K562 (cell line): ENCODE data around the gene SCLY. TPM values are rescaled to one million over a fixed set of nuclear protein-coding genes. Genes with fewer than 3 reads are reported as not detected.

Source experiments
- ARID1B ChIP-seq: fragments of 450-650 bp; IDR thresholded peaks from 2 replicates; pipeline ENCODE4 v1.6.1; 2016; ENCODE audit warnings: antibody characterized with exemption, mild to moderate bottlenecking, inconsistent platforms
- ARNT ChIP-seq, 2 experiments: fragments of 450-650 bp; IDR thresholded peaks; 2 replicates each; pipeline ENCODE4 v1.6.1; 2016; ENCODE audit warnings: mild to moderate bottlenecking in 1 of 2
- BRD4 ChIP-seq: fragments of 200-600 bp; sonication (generic); IDR thresholded peaks from 2 replicates; pipeline ENCODE4 v1.6.1; 2017; ENCODE audit warnings: inconsistent platforms
- C11orf30 ChIP-seq: fragments of 450-650 bp; IDR thresholded peaks from 2 replicates; pipeline ENCODE4 v1.6.1; 2016; ENCODE audit warnings: low read depth, mild to moderate bottlenecking
- CBX3 ChIP-seq, 2 experiments: IDR thresholded peaks; 1 replicate in 1 of 2; 2 replicates in 1 of 2; pipeline ENCODE4 v1.6.1; 2012; ENCODE audit warnings: inconsistent platforms in 2 of 2, low read length in 2 of 2, borderline replicate concordance in 1 of 2, control low read depth in 1 of 2
- DPF2 ChIP-seq: fragments of 450-650 bp; IDR thresholded peaks from 2 replicates; pipeline ENCODE4 v1.6.1; 2016
- E2F3 ChIP-seq: fragments of 250-450 bp; sonication (Bioruptor Pico); IDR thresholded peaks from 2 replicates; pipeline ENCODE4 v1.4.0; 2020; ENCODE audit warnings: mild to moderate bottlenecking
- HDAC1 ChIP-seq, 2 experiments: fragments of 450-650 bp; IDR thresholded peaks; 2 replicates each; pipeline ENCODE4 v1.6.1; 2016 to 2017; ENCODE audit warnings: inconsistent platforms in 1 of 2, mild to moderate bottlenecking in 1 of 2, moderate library complexity in 1 of 2
- HDAC6 ChIP-seq: IDR thresholded peaks from 2 replicates; pipeline ENCODE4 v1.6.1; 2012; ENCODE audit warnings: low read depth, mild to moderate bottlenecking, control low read depth, inconsistent platforms, low read length, moderate library complexity
- JUND ChIP-seq, 2 experiments: IDR thresholded peaks; 2 replicates in 1 of 2; 3 replicates in 1 of 2; pipeline ENCODE4 v1.6.1; 2011; ENCODE audit warnings: borderline replicate concordance in 2 of 2, low read depth in 2 of 2, low read length in 2 of 2, improper control_type of control experiment in 1 of 2, missing biosample characterization in 1 of 2, missing genetic modification characterization in 1 of 2, missing genetic modification reagents in 1 of 2
- MXI1 ChIP-seq: IDR thresholded peaks from 2 replicates; pipeline ENCODE4 v1.6.1; 2011; ENCODE audit warnings: low read depth, mild to moderate bottlenecking, improper control_type of control experiment, low read length
- PHF20 ChIP-seq: fragments of 450-650 bp; IDR thresholded peaks from 2 replicates; pipeline ENCODE4 v1.6.1; 2018; ENCODE audit not compliant: partially characterized antibody
- SMARCA4 ChIP-seq: fragments of 450-650 bp; IDR thresholded peaks from 2 replicates; pipeline ENCODE4 v1.6.1; 2016
- SMARCA5 ChIP-seq: fragments of 450-650 bp; IDR thresholded peaks from 2 replicates; pipeline ENCODE4 v1.6.1; 2016
- ZNF316 ChIP-seq: fragments of 450-650 bp; IDR thresholded peaks from 2 replicates; pipeline ENCODE4 v1.6.1; 2016
- ZNF668 ChIP-seq: fragments of 250-450 bp; sonication (Bioruptor Pico); IDR thresholded peaks from 2 replicates; pipeline ENCODE4 v1.8.0; 2022; ENCODE audit warnings: mild to moderate bottlenecking, inconsistent platforms
- polyA plus RNA-seq, 8 experiments: library from polyadenylated mRNA; depleted of rRNA in 4 of 8; stranded (reverse) in 5 of 8; unstranded in 3 of 8; fragments of >200 nt; fragmentation: Nextera tagmentation in 2 of 8; fragmentation: Illumina TruSeq in 1 of 8; extraction: Ambion mirVana in 2 of 8; extraction: Trizol in 1 of 8; gene quantifications; 2 replicates each; pipeline versions ENCODE4 v1.2.1 to v1.2.3, GENCODE V29; 2011 to 2014; ENCODE audit warnings: inconsistent platforms in 1 of 8, missing spikeins in 1 of 8
- total RNA-seq, 7 experiments: library from RNA; depleted of rRNA in 6 of 7; stranded (reverse); fragments of >200 nt in 6 of 7; fragmentation: Illumina TruSeq in 2 of 7; extraction: Trizol in 2 of 7; gene quantifications; 2 replicates each; pipeline versions ENCODE4 v1.2.1 to v1.2.3, GENCODE V29; 2011 to 2021; ENCODE audit warnings: low replicate concordance in 1 of 7
- TF ChIP-seq, protein P1 (sequence below): fragments of 200-800 bp; sonication (Bioruptor generic); IDR thresholded peaks from 2 replicates; pipeline ENCODE4 v1.6.1; 2016; ENCODE audit warnings: missing genetic modification characterization, missing compliant biosample characterization
- TF ChIP-seq, protein P2 (sequence below), 2 experiments: fragments of 450-650 bp in 1 of 2; sonication (generic) in 1 of 2; formaldehyde crosslinking; conservative IDR thresholded peaks; 2 replicates each; pipeline versions ENCODE4 v1.4.0 to v1.8.1; 2020 to 2022; ENCODE audit warnings: mild to moderate bottlenecking in 1 of 2, missing genetic modification reagents in 1 of 2

Gene SCLY
- total and polyA plus RNA-seq, 9 of the 15 experiments (the other 6 are each of a cell fraction or from before 2014, with no cell fraction given), result 2.6 to 32.2 (median 21.1) TPM

DNA sequence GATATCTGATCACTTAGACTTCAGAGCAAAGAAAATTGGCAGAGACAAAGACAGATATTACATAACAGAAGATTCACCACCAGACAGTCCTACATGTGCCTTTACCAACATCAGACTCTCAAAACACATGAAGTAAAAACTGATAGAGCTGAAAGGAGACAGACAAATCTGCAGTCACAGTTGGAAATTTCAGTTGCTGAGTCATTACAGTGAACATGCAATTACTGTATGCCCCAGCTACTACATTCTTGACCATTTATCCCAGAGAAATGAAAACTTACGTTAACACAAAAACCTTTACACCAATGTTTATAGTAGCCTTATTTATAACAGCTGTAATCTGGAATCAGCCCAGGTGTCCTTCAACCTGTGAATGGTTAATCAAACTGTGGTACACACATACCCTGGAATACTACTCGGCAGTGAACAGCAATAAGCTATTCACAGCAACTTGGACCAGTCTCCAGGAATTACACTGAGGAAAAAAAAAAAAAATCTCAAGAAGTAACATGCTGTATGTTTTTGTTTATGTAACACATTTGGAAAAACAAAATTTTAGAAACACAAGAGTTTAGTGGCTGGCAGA lies 7.5 kb upstream of the SCLY start (continued):
- TF ChIP-seq, protein P1, sequence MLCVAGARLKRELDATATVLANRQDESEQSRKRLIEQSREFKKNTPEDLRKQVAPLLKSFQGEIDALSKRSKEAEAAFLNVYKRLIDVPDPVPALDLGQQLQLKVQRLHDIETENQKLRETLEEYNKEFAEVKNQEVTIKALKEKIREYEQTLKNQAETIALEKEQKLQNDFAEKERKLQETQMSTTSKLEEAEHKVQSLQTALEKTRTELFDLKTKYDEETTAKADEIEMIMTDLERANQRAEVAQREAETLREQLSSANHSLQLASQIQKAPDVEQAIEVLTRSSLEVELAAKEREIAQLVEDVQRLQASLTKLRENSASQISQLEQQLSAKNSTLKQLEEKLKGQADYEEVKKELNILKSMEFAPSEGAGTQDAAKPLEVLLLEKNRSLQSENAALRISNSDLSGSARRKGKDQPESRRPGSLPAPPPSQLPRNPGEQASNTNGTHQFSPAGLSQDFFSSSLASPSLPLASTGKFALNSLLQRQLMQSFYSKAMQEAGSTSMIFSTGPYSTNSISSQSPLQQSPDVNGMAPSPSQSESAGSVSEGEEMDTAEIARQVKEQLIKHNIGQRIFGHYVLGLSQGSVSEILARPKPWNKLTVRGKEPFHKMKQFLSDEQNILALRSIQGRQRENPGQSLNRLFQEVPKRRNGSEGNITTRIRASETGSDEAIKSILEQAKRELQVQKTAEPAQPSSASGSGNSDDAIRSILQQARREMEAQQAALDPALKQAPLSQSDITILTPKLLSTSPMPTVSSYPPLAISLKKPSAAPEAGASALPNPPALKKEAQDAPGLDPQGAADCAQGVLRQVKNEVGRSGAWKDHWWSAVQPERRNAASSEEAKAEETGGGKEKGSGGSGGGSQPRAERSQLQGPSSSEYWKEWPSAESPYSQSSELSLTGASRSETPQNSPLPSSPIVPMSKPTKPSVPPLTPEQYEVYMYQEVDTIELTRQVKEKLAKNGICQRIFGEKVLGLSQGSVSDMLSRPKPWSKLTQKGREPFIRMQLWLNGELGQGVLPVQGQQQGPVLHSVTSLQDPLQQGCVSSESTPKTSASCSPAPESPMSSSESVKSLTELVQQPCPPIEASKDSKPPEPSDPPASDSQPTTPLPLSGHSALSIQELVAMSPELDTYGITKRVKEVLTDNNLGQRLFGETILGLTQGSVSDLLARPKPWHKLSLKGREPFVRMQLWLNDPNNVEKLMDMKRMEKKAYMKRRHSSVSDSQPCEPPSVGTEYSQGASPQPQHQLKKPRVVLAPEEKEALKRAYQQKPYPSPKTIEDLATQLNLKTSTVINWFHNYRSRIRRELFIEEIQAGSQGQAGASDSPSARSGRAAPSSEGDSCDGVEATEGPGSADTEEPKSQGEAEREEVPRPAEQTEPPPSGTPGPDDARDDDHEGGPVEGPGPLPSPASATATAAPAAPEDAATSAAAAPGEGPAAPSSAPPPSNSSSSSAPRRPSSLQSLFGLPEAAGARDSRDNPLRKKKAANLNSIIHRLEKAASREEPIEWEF (CRISPR knock-in tag), result no peak
- TF ChIP-seq HDAC6 (no peak), DPF2 (peak; percentile 65; the same call in 1 of the 2 replicates), HDAC1 (IDR thresholded peaks at IDR 0.05) (no peak), PHF20 (no peak), ZNF316 (peak; percentile 95), CBX3 (IDR thresholded peaks at IDR 0.05; ENCODE audit: borderline replicate concordance in 1 of 2, low read length in 2 of 2) (peak in 1 of 2 experiments; percentile 52; a peak in 1 of 3 replicates), C11orf30 (peak; percentile 85), SMARCA4 (no peak), BRD4 (no peak), ZNF668 (CRISPR knock-in tag) (no peak), ARNT (IDR thresholded peaks at IDR 0.05) (0 out of 4 replicates have a peak, but pooled peaks of 1 of the 2 experiments have one; percentile 35), SMARCA5 (0 out of 2 replicates have a peak, but pooled peaks have one; percentile 41), E2F3 (no peak), ARID1B (peak; percentile 25; the same call in 1 of the 2 replicates), MXI1 (no peak), JUND (IDR thresholded peaks at IDR 0.05; ENCODE audit: borderline replicate concordance, low read depth, low read length) (0 out of 2 replicates have a peak, but pooled peaks have one; percentile 5), JUND (tag; IDR thresholded peaks at IDR 0.05; ENCODE audit: borderline replicate concordance, low read depth, low read length) (peak; percentile 43; the same call in 1 of the 3 replicates)
- TF ChIP-seq, protein P2, sequence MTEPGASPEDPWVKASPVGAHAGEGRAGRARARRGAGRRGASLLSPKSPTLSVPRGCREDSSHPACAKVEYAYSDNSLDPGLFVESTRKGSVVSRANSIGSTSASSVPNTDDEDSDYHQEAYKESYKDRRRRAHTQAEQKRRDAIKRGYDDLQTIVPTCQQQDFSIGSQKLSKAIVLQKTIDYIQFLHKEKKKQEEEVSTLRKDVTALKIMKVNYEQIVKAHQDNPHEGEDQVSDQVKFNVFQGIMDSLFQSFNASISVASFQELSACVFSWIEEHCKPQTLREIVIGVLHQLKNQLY (CRISPR knock-in tag; conservative IDR thresholded peaks at IDR 0.05), result no peak
